ENCODE data around the gene SLC38A10.

The SLC38A10 gene

DNA sequence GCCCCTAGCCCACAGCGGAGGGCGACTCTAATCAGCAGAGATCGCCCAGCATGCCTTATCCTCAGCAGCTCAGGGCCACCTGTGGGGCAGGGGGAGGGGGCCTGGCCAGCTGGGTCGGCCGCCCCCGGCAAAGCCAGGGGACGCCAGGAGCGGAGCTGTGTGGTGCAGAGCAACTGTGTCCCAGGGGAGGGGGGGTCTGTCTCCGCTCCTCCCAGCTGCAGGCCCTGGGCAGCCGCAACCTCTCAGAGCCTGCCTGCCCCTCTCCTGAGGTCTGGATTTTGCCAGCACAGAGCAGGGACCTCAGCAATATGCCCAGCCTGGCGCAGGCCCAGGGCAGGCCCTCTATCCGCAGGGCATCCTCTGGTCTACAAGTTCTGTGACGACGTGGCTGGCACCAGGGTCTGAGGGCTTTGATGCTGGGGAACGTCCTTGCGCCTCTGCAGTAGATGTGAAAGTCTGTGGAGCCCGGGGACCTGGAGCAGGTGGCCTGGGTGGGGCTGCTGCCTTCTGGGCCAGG, 36.5 kb upstream of the SLC38A10 start:
- DNase-seq (ENCODE audit: low read depth in 2 of 2) = no peak

- no peak for DNase-seq (ENCODE audit: low read depth in 2 of 2)
These were observed 35.8 kb upstream of the SLC38A10 start for GRCh38 chr17:81330884-81331245.

- DNase-seq (ENCODE audit: low read depth in 2 of 2) = no peak
These were observed 35.1 kb upstream of the SLC38A10 start for GRCh38 chr17:81329927-81330883.

GRCh38 chr17:81328978-81329926, 34.1 kb upstream of the SLC38A10 start:
- DNase-seq (ENCODE audit: low read depth in 2 of 2) = no peak

- DNase-seq (ENCODE audit: low read depth in 2 of 2) = no peak
These were observed 33.4 kb upstream of the SLC38A10 start for GRCh38 chr17:81328489-81328888.

DNA sequence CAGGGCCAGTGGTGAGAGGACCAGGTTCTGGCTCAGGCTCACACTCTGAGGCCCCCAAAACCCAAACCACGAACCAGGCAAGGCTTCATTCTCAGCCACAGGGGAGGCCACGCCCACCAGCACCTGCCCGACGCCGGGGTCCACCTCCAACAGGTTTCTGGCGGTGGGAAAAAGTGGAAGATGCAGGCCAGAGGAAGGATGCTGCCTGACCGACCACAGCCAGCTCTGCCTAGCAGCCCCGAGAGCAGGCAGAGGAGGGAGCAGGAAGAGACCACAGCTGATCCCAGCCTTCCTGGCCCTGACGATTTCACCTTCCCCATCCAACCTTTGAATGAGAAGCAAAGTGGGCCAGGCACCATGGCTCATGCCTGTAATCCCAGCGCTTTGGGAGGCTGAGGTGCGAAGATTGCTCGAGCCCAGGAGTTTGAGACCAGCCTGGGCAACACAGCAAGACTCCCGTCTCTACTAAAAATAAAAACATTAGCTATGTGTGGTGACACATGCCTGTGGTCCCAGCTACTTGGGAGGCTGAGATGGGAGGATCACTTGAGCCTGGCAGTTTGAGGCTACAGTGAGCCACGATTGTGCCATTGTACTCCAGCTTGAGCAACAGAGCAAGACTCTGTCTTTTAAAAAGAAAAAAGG, 30.7 kb upstream of the SLC38A10 start:
- no peak for DNase-seq (ENCODE audit: low read depth in 2 of 2)

DNA sequence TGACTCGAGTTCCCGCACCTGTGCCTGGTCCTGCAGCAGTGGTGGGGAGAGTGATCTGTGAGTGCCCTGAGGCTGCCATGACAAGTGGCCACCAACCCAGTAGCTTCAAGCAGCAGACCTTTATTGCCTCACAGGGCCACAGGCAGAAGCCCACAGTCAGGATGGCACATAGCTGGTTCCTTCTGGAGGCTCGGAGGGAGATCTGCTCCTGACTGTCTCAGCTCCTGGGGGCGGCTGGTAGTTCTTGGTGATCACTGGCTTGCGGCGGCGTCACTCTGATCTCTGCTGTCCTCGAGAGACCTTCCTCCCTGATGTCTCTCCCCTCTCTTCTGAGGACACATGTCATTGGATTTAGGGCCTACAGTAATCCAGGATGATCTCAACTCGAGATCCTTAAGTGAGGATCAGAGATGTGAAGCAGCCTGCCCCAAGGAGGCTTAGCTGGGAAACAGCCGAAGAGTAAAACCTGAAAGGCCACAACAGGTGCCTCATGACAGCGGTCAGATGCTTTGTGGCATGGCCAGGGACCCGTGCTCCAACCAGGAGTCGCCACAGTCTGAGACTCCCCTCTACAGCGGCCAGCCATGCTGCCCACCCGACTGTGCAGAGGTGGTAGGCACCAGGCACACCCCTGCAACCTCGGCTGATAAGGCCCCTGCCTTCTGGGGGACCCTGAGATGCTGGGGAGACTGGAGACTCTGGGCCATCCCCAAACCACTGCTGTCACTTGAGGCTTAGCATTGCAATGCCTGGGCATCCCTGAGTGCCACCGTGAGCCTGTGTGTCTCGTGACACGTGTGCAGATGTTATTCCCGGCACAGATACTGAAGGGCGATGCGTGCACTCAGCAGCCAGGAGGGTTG, 30.0 kb upstream of the SLC38A10 start:
- DNase-seq (ENCODE audit: low read depth in 2 of 2) = no peak

GRCh38 chr17:81324177-81324850, 29.2 kb upstream of the SLC38A10 start:
- DNase-seq (ENCODE audit: low read depth in 2 of 2) = no peak

DNA sequence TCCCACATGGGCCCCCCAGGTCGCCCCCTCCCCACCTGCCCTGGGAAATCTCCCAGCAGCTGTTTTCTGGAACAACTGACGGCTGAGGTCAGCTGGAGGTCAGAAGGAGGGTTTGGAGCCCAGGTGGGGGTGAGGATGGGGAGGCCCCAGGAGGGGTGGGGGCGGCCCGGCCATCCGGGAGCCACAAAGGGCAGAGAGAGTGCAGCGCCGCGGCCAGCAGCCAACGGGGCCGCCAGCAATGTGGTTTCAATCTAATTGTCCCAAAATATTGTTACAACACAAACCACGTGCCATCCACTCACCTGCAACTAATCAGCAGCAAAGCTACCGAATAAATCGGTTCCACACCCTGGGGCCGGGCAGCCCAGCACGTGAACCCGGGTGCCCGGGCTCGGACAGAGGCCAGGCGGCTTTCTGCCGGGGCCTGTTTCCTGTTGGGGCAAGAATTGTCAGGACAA, 28.3 kb upstream of the SLC38A10 start:
- no peak for DNase-seq (ENCODE audit: low read depth in 2 of 2)

GRCh38 chr17:81323083-81323369, 27.9 kb upstream of the SLC38A10 start:
- no peak for DNase-seq (ENCODE audit: low read depth in 2 of 2)

GRCh38 chr17:81322271-81323082, 27.4 kb upstream of the SLC38A10 start:
- DNase-seq (ENCODE audit: low read depth in 2 of 2) = peak; percentile 52

DNA sequence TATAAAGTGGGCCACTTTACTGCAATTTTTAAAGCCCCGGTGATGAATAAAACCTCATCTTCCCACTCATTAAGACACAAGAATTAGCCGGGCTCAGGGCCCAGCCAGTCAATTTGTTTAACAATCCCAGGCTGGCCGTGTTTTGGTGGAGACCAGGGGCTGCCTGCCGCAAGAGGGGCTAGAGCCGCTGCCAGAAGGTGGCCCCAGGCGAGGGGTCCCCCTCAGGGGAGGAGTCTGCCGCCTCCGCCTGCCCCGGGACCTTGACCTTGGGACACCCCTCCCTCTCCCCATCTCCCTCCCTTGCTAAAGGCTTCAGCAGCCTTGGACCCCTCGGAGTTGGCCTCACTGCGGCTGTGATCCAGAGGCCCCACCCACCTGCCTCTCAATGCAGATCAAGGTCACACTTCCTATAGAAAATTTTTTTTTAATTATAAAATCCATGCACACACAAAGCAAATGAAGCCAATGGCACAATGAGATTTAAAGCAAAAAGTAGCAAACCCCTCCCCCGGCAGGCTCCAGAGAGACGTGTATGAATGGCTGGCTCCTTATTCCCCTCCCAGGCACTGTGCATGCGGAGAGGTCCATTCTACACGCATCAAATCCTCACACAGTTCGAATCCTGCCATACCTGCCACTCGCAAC, 23.0 kb upstream of the SLC38A10 start:
- no peak for DNase-seq (ENCODE audit: low read depth in 2 of 2)

DNA sequence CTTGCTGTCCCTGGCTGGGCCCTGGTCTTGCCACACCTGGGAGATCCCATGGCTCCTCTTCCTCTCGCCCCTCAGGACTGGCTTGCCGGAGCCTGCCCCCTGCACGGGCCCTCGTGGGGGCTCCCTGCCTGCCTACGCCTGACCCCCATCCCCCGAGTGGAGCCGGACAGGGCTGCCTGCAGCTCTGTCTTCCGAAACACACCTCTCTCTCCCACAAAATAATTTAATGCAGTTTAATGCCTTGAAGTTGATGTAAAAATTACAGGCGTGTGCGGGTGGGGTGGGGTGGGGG, 22.4 kb upstream of the SLC38A10 start:
- DNase-seq (ENCODE audit: low read depth in 2 of 2) = no peak

DNA sequence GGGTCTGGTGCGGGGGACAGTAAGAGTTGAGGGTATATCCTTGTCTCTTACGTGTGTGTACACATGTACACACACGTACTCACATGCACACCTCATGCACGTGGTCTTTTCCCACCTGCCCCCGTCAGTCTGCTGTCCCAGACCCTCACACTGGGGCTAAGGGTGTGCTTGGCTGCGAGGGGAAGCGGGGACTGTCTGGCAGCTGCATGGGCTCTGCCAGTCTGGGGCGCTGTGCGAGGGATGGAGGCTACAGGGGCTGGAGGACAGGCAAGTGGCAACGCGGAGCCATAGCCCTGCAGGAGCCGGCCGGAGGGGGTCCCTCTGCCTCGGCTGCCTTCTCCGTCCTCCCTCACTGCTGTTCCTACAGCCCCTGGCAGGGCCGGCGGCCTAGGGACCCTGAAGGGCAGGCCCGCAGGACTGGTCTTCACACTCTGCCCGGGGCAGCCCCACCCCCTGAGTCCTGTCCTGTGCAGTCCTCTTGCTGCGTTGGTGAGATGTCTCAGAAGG, 20.8 kb upstream of the SLC38A10 start:
- no peak for DNase-seq (ENCODE audit: low read depth in 2 of 2)

DNA sequence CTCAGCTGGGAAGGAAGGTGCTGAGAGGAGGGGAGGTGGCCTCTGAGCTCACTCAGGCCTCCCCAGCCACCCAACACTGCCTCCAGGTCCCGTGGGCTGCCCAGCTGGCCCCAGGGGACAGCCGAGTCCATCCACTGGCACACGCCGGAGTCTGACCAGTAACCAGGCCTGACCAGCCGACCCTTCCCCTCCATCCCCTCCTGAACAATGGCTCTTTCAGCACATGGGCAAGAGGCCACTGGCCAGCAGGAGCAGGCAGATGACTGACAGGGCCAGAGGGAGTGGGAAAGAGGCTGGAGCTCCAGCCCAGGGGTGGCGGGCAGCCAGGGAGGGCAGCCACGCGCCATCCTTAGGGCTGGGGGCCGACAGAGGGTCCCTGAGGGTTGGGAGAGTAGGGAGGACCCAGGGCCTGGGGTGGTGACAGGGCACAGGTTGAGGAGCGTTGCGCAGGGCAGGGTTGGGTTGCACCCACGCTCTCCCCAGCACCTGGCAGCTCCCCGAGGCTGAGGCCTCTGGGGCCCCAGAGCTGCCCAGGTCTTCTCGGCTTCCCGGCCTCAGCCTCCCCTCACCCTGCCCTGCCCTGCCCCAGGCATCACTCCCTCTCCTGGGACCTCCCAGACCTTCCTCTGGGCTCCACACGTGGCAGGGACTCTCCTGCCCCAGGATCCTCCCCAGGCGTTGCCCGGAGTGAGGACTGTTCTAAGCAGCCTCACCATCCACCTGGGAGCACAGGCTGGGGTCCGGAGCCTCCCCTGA, 20.2 kb upstream of the SLC38A10 start:
- no peak for DNase-seq (ENCODE audit: low read depth in 2 of 2)

DNA sequence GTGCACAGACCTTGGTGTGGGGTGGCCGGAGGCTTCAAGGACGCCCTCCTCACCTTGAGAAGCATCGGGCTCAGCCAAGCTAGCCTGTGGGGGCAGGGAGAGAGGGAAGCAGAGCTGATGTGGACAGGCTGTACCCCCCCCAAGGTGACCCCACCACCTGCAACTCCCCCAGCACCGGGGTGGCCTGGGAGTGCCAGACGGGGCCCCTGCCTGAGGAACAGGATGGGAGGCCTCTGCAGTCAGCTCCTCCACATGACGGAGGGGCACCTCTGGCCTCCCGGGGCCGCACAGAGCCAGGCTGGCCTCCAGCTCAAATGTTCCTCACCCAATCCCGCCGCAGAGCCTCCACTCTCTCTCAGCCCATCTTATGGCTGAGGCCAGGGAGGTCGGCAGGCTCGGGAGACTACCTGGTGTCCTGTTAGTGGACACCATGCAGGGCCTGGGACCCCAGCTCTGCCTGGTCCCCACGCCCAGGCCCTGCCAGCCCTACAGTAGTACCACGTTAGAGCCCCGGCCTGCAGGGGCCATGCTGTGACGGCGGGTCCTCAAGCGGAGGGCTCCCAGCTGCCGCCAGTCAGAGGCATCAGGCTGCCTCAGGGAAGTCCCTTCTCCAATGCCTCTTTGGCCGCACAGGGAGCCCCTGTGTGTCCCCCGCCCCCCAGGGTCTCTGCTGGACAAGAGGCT, 19.4 kb upstream of the SLC38A10 start:
- no peak for DNase-seq (ENCODE audit: low read depth in 2 of 2)

DNA sequence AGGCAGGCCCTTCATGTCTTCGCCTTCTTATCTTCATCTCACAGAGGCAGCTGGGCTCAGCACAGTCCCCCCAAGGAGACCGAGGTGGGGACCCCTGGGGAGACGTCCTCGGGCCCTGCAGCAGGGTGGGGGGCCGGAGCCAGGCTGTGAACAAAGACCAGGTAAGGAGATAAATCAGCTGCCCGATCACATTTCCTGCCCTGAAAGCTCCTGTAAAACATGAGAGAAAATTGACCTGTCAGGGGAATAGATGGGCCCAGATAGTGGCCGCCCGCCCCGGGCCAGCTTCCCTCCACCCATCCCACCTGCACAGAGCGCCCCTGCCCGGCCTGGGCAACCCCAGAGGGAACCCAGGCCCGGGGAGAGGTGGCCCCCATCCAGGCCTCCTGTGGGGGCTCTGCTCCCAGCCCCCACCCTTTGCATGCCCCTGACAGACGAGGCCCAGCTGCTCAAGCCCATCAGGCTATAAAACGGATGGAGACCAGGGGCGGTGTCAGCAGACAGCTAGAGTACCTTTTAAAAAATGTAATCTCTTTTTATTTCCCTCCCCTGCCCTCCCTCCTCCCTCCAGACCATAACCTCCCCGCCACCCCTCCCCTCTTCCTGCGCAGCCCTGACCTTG, 18.8 kb upstream of the SLC38A10 start:
- DNase-seq (ENCODE audit: low read depth in 2 of 2) = no peak

Data from stimulated activated CD4-positive, alpha-beta T cell treated with anti-CD3 and anti-CD28 coated beads, Interleukin-4, amount 100 ng/mL, for 48 hours (primary cell).